ENCODE results near the gene ELOVL1.
"Not testable (repeated sequence)": the region's sequence is repeated elsewhere in the genome, so short reads cannot be mapped to it uniquely, and the experiment has no call there.

ELOVL1 gene

DNA sequence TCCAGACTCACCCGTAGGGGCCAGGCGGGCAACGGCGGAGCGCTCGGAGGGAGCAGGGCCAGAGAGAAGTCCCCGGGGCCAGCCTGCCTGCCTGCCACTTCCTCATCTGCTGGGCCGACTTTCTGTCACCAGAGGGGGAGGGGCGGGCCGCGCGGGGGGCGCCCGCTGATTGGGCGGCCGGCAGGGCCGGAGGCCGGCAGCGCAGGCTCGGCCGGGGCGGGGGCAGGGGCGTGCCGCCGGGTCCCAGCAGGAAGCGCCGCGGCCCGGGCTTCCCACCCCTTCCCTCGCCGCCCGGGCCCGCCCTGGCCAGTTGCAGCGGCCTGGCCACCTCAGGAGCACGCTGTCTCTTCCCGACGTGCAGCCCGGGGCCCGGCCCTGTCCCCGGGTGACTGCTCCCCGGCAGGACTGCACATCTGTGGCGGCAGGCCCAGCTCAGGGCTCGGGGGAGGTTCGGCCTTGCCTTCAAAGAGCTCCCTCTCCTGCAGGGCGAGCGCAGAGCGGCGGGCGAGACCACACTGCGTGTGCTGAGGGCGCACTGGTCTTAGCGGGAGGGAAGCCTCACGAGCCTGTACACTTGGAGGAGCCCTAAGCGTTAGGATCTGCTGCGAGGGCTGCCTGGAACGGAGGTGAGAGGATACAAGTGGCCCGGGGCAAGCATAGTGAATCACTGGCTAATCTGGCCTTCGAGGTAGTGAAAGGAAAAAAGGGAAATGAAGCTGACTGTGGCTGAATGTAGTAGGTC, at the start of gene ELOVL1:
ELOVL1 (minus strand) TSS at position 108 of the 742 bp plus-strand sequence. CDS start 2,402 bp downstream, outside the sequence.
- peak; percentile 89 for DNase-seq (ENCODE audit: low read depth)

DNA sequence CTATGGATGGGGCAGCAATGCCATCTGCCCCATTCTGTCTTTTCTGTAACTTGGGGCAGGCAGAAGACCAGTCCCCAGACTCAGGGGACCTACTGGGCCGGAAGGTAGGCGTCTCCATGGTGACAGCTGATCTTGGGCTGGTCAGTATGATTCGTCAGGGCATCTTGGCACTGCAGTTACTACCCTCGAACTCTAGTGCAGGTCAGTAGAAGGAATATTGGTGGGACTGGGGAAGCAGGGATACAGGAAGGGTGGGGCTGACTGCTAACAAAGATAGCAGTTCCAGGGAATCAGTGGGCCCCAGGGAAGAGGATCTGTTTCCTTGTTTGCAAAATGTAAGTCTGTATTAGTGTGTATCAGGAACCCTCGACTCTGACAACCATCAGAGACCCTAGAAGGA, 48.1 kb upstream of the ELOVL1 start:
- DNase-seq (ENCODE audit: low read depth): no peak

GRCh38 chr1:43414634-43415223, 46.9 kb upstream of the ELOVL1 start:
- DNase-seq (ENCODE audit: low read depth): peak; percentile 71

DNA sequence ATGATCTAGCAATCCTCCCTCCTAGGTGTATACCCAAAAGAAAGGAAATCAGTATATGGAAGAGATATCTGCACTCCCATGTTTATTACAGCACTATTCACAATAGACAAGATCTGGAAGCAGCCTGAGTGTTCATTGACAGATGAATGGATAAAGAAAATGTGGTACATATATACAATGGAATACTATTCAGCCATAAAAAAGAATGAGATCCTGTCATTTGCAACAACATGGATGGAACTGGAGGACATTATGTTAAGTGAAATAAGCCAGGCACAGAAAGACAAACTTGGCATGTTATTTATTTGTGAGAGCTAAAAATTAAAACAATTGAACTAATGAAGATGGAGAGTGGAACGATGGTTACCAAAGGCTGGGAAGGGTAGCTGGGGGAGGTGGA, 45.6 kb upstream of the ELOVL1 start:
- not testable (repeated sequence) for DNase-seq (ENCODE audit: low read depth)

DNA sequence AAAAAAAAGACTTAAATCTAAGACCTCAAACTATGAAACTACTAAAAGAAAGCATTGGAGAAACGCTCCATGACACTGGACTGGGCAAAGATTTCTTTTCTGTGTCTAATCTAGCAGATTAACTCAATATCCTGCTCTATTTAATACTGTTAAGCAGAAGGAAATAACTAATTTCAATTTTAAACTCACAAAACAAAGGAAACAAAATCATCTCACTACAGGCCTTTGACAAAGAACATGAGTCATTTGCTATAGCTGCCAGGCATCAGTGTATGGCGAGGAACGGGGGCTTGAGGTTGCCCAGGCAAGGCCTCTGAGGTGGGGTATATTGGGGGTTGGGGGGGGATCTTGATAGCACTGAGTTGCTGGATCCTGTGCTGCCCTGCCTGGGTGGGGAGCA, 42.8 kb upstream of the ELOVL1 start:
- no peak for DNase-seq (ENCODE audit: low read depth)

GRCh38 chr1:43405876-43406234, 38.0 kb upstream of the ELOVL1 start:
- DNase-seq (ENCODE audit: low read depth): no peak

GRCh38 chr1:43405219-43405875, 37.5 kb upstream of the ELOVL1 start:
- DNase-seq (ENCODE audit: low read depth): no peak

DNA sequence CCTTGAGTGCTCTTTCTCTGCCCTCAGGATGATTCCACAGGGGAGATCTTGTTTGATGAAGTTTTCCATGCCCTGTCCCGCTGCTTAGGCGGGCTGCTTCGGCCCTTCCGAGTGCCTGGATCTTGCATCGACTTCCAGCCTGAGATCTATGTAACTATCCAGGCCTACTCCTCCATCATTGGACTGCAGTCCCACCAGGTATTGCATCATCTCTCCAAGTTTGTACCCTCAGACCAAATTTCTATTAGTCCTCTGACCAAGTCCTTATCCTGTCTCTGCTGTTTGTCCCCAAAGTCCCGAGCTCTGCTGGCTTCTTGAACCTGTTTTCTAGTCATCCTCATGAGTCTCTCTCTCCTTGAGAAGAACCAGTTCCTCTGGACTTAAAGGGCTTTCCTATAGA, 36.5 kb upstream of the ELOVL1 start:
- no peak for DNase-seq (ENCODE audit: low read depth)

GRCh38 chr1:43402089-43402865, 34.5 kb upstream of the ELOVL1 start:
- DNase-seq (ENCODE audit: low read depth): no peak

- DNase-seq (ENCODE audit: low read depth): not testable (repeated sequence)
Measured at GRCh38 chr1:43400441-43400840, 32.6 kb upstream of the ELOVL1 start.

- DNase-seq (ENCODE audit: low read depth): no peak
Measured at GRCh38 chr1:43398227-43398626, 30.4 kb upstream of the ELOVL1 start.

- DNase-seq (ENCODE audit: low read depth): no peak
Measured at GRCh38 chr1:43396059-43396458, 28.2 kb upstream of the ELOVL1 start.

- DNase-seq (ENCODE audit: low read depth): no peak
Measured at GRCh38 chr1:43395523-43395922, 27.7 kb upstream of the ELOVL1 start.

- no peak for DNase-seq (ENCODE audit: low read depth)
Measured at GRCh38 chr1:43392702-43393101, 24.9 kb upstream of the ELOVL1 start.

- peak; percentile 97 for DNase-seq (ENCODE audit: low read depth)
Measured at GRCh38 chr1:43389326-43390313, 21.8 kb upstream of the ELOVL1 start, which contains the start of the genes MED8 and SZT2. TSS of gene MED8 (minus strand) at chr1:43389800. CDS start at chr1:43389764, 36 bp downstream. TSS of gene SZT2 (plus strand) at chr1:43389899. CDS start at chr1:43389969, 70 bp downstream.

GRCh38 chr1:43388613-43389012, 20.8 kb upstream of the ELOVL1 start:
- DNase-seq (ENCODE audit: low read depth): no peak

GRCh38 chr1:43387976-43388599, 20.3 kb upstream of the ELOVL1 start:
- peak; percentile 37 for DNase-seq (ENCODE audit: low read depth)

DNA sequence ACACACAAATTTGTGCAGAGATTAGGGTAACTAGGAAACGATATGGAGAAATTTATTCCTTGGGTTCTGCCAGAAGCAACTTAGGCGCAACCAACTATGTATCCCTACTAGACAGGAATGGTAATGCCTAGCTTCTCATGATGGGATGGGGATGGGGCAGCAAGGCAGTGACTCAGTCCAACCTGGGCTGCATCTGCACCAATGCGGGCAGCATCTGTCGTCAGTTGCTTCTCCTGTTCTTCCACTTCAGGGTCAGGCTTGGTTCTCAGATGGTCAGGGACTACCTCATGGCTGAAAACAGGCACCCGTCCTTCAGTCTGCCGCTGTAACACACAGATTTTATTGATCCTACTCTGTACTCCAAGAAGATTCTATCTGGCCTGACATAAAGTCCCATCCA, 18.9 kb upstream of the ELOVL1 start:
- DNase-seq (ENCODE audit: low read depth): no peak

GRCh38 chr1:43383449-43383848, 15.6 kb upstream of the ELOVL1 start:
- peak; percentile 27 for DNase-seq (ENCODE audit: low read depth)

- no peak for DNase-seq (ENCODE audit: low read depth)
Measured at GRCh38 chr1:43382027-43382779, 14.4 kb upstream of the ELOVL1 start.

All from ELR (cell line).